RWPE2 (cell line): Measurements from ENCODE around the gene TACR3.
"Not testable (repeated sequence)": the region's sequence is repeated elsewhere in the genome, so short reads cannot be mapped to it uniquely, and the experiment has no call there.

Source experiments
- ATAC-seq: fragments of 200-7000 bp; cut with Tn5 transposase; 3 replicates; pipeline ENCODE4 v1.9.1; 2021; ENCODE audit warnings: low read depth
- DNase-seq: peaks from one replicate; pipeline ENCODE4 v3.0.0-alpha.2; 2020; ENCODE audit warnings: low spot score
- H3K27ac ChIP-seq: fragments of 450-650 bp; 2 replicates; pipeline ENCODE4 v1.5.1; 2017; ENCODE audit warnings: mild to moderate bottlenecking; ENCODE audit not compliant: poor library complexity, severe bottlenecking
- H3K27me3 ChIP-seq: fragments of 250-450 bp; sonication (Bioruptor Pico); 2 replicates; pipeline ENCODE4 v1.5.1; 2021; ENCODE audit warnings: mild to moderate bottlenecking, moderate library complexity; ENCODE audit not compliant: insufficient read depth, poor library complexity, severe bottlenecking
- H3K36me3 ChIP-seq: fragments of 250-450 bp; sonication (Bioruptor Pico); 2 replicates; pipeline ENCODE4 v1.5.1; 2020; ENCODE audit warnings: low read depth, mild to moderate bottlenecking, moderate library complexity
- H3K4me1 ChIP-seq: fragments of 250-450 bp; sonication (Bioruptor Pico); 2 replicates; pipeline ENCODE4 v1.5.1; 2021; ENCODE audit warnings: mild to moderate bottlenecking, moderate library complexity; ENCODE audit not compliant: insufficient read depth, poor library complexity, severe bottlenecking
- H3K4me3 ChIP-seq: fragments of 250-450 bp; sonication (Bioruptor Pico); 2 replicates; pipeline ENCODE4 v1.5.1; 2021; ENCODE audit warnings: mild to moderate bottlenecking, moderate library complexity; ENCODE audit not compliant: severe bottlenecking
- H3K9me3 ChIP-seq: fragments of 250-450 bp; sonication (Bioruptor Pico); 2 replicates; pipeline ENCODE4 v1.5.1; 2021; ENCODE audit warnings: mild to moderate bottlenecking, moderate library complexity; ENCODE audit not compliant: severe bottlenecking
- CTCF ChIP-seq: fragments of 450-650 bp; IDR thresholded peaks from one replicate; pipeline ENCODE4 v1.5.1; 2017; ENCODE audit warnings: mild to moderate bottlenecking, moderate library complexity; ENCODE audit not compliant: poor library complexity, severe bottlenecking

TACR3 gene

GRCh38 chr4:103692615-103693014 lies 27.2 kb downstream of the TACR3 start:
- DNase-seq (no peak), ATAC-seq (peak; percentile 38; the same call in 1 of the 3 replicates)
- no peak overlapping the region for H3K4me3 ChIP-seq
- no peaks in the 10 kb centered on the region for H3K36me3 ChIP-seq
- no peaks in the 10 kb centered on the region for H3K9me3 ChIP-seq
- no peaks in the 10 kb centered on the region for H3K4me1 ChIP-seq
- no peak overlapping the region for H3K27ac ChIP-seq
- no peak for TF ChIP-seq CTCF
- no peaks in the 10 kb centered on the region for H3K27me3 ChIP-seq

GRCh38 chr4:103673983-103674382 lies 45.8 kb downstream of the TACR3 start:
- TF ChIP-seq CTCF = no peak
- Histone ChIP-seq H3K4me3 (no peak overlapping the region), H3K9me3 (no peaks in the 10 kb centered on the region), H3K27me3 (no peaks in the 10 kb centered on the region), H3K36me3 (no peaks in the 10 kb centered on the region), H3K27ac (no peak overlapping the region), H3K4me1 (no peaks in the 10 kb centered on the region)
- ATAC-seq (no peak), DNase-seq (no peak)

DNA sequence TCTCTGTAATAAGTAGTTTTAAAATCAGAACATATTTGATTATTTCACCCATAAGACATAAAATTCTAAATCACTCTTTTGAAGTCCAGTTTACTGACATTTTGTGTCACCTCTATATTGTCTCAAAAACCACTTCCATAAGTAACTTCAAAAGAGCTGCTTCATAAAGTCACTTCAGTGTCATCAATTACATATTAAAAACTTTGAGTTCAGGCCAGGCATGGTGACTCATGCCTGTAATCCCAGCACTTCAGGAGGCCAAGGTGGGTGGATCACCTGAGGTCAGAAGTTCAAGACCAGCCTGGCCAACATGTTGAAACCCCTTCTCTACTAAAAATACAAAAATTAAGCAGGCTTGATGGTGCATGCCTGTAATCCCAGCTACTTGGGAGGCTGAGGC lies 53.0 kb downstream of the TACR3 start:
- not testable (repeated sequence) for H3K27me3 ChIP-seq, H3K27ac ChIP-seq, H3K9me3 ChIP-seq, DNase-seq, H3K36me3 ChIP-seq, H3K4me3 ChIP-seq, H3K4me1 ChIP-seq, ATAC-seq

DNA sequence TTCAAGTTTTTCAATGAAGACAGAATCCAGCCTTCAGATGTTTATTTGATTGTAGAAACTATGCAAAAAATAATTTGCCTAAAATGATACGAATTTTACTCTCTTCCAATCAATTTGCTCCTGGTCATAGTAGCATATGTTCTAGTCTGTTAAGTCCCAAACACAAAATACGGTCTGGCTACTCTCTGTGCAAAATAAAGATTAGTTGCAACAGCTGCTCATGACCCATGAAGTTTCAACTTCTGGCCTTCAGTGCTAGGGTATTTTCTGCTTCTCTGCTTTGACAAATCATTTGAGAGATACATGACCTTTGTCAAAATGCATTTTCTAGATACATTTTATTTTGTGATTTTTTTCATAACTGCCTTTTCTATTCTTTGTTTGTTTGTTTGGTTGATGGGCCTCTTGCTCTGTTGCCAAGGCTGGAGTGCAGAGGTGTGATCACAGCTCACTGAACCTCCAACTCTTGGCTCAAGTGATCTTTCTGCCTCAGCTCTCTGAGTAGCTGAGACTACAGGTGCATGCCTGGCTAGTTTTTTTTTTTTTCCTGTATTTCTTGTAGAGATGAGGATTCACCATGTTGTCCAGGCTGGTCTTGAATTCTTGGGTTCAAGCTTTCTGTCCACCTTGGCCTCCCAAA lies 55.2 kb downstream of the TACR3 start:
- no peak for DNase-seq
- no peak for TF ChIP-seq CTCF
- no peaks in the 10 kb centered on the region for H3K36me3 ChIP-seq
- no peaks in the 10 kb centered on the region for H3K9me3 ChIP-seq
- ATAC-seq = no peak
- H3K27me3 ChIP-seq = no peaks in the 10 kb centered on the region
- no peaks in the 10 kb centered on the region for H3K4me1 ChIP-seq
- H3K27ac ChIP-seq = no peak overlapping the region
- no peak overlapping the region for H3K4me3 ChIP-seq

DNA sequence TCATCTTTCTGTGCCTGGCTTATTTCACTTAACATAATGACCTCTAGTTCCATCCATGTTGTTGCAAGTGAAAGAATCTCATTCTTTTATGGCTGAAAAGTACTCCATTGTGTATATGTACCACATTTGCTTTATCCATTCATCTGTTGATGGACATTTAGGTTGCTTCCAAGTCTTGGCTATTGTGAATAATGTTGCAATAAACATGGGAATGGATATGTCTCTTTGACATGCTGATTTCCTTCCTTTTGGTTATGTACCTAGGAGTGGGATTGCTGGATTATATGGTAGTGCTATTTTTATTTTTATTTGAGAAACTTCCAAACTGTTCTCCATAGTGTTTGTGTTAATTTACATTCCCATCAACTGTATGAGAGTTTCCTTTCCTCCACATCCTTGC lies 71.2 kb downstream of the TACR3 start:
- H3K4me1 ChIP-seq = no peaks in the 10 kb centered on the region
- H3K4me3 ChIP-seq = no peak overlapping the region
- H3K27ac ChIP-seq = no peak overlapping the region
- TF ChIP-seq CTCF = no peak
- H3K36me3 ChIP-seq = no peaks in the 10 kb centered on the region
- DNase-seq (no peak), ATAC-seq (no peak)
- no peaks in the 10 kb centered on the region for H3K9me3 ChIP-seq
- no peaks in the 10 kb centered on the region for H3K27me3 ChIP-seq
